Calu3 (cell line): ENCODE data around the gene HERC5. TPM values are rescaled to one million over a fixed set of nuclear protein-coding genes. Genes with fewer than 3 reads are reported as not detected.
"Not testable (repeated sequence)": the region's sequence is repeated elsewhere in the genome, so short reads cannot be mapped to it uniquely, and the experiment has no call there.

Experiments used
- BruUV-seq: library from RNA; stranded (reverse); fragments of 400-500 nt; replicated peaks from 2 replicates; lab custom pipeline; 2021; lab: Mats Ljungman, UMichigan
- CTCF ChIA-PET: fragments of 300-600 bp; sonication (Branson Sonifier 250); formaldehyde crosslinking; loops from one replicate; lab custom pipeline; 2022; ENCODE audit warnings: antibody characterized with exemption; lab: Charles Lee
- DNase-seq: peaks from one replicate; pipeline ENCODE4 v3.0.0; 2022
- H3K27ac Mint-ChIP-seq: one replicate; pipeline ENCODE4 v1.8.0; 2022; ENCODE audit warnings: mixed read lengths; ENCODE audit not compliant: unreplicated experiment
- H3K27me3 Mint-ChIP-seq: one replicate; pipeline ENCODE4 v1.8.0; 2022; ENCODE audit warnings: mixed read lengths; ENCODE audit not compliant: unreplicated experiment
- H3K36me3 Mint-ChIP-seq: one replicate; pipeline ENCODE4 v1.8.0; 2022; ENCODE audit warnings: mild to moderate bottlenecking, moderate library complexity, mixed read lengths; ENCODE audit not compliant: insufficient read depth, unreplicated experiment
- H3K4me1 Mint-ChIP-seq: one replicate; pipeline ENCODE4 v1.8.0; 2022; ENCODE audit warnings: mild to moderate bottlenecking, low read depth, mixed read lengths; ENCODE audit not compliant: unreplicated experiment
- H3K4me3 Mint-ChIP-seq: one replicate; pipeline ENCODE4 v1.8.0; 2022; ENCODE audit warnings: mild to moderate bottlenecking, low read depth, moderate library complexity, mixed read lengths; ENCODE audit not compliant: unreplicated experiment
- H3K9me3 Mint-ChIP-seq: one replicate; pipeline ENCODE4 v1.8.0; 2022; ENCODE audit warnings: low read depth, mixed read lengths; ENCODE audit not compliant: unreplicated experiment
- CTCF ChIP-seq: fragments of 200-600 bp; IDR thresholded peaks from one replicate; pipeline ENCODE4 v1.8.0; 2022; ENCODE audit warnings: antibody characterized with exemption; ENCODE audit not compliant: unreplicated experiment
- intact Hi-C: fragments of 100-400 bp; cut with micrococcal nuclease; formaldehyde crosslinking; loops from one replicate; pipeline ENCODE4 v1.10.0; 2022; ENCODE audit not compliant: unreplicated experiment
- total RNA-seq: library from RNA; stranded (reverse); gene quantifications from 2 replicates; pipeline ENCODE4 v1.2.3, GENCODE V29; 2022

Gene HERC5
- total RNA-seq, 1 experiment from 2014 or later = 20.1 TPM

DNA sequence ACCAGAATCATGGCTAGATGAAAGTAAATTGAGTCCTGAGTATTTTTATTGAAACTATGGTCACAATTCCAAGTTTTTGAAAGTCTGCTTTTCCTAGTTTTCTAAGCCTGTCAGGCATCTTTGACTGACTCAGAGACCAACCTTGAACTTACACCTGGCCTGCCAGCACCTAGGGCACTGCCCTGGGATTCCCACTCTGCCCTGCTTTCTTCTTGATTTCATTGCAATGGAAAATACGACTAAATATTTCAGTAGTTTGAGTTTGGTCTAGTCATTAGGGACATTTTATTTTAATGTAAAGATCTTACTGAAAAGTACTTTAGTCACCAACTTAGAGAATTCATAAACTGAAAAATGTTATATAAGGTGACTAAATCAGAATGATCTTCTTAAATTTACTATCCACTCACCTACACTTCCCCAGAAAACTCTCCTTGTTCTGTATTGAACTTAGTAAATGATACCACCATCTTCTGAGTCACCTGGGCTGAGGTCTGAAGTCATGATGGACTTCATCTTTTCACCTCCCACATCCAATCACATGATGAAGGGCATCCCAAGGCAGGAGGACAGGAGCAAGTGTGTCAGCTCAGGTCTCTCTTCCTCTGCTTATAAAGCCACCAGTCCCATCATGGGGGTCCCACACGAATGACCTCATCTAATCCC is 78.3 kb downstream of the HERC5 start:
- CTCF ChIA-PET = no interaction called here
- intact Hi-C loops = no loop called here
- BruUV-seq = no TSS peak
- no peak for TF ChIP-seq CTCF
- Mint-ChIP-seq H3K36me3 (no peaks in the 10 kb centered on the region), H3K4me1 (peaks cover 17% of the 10 kb centered on the region), H3K4me3 (no peak overlapping the region), H3K27ac (no peak overlapping the region), H3K27me3 (no peaks in the 10 kb centered on the region), H3K9me3 (no peaks in the 10 kb centered on the region)
- no peak for DNase-seq

GRCh38 chr4:88537709-88538108 is 80.8 kb downstream of the HERC5 start:
- DNase-seq = no peak
- no peak overlapping the region for H3K4me3 Mint-ChIP-seq
- H3K27me3 Mint-ChIP-seq = no peaks in the 10 kb centered on the region
- intact Hi-C loops = no loop called here
- no peaks in the 10 kb centered on the region for H3K36me3 Mint-ChIP-seq
- CTCF ChIA-PET = interaction anchor here (1.6 kb wide), 1 partner anchor 121 kb away, joined by 3 read pairs; no protein-coding TSS in a partner anchor
- BruUV-seq = no TSS peak
- no peaks in the 10 kb centered on the region for H3K9me3 Mint-ChIP-seq
- peaks cover 17% of the 10 kb centered on the region for H3K4me1 Mint-ChIP-seq
- TF ChIP-seq CTCF = no peak
- H3K27ac Mint-ChIP-seq = no peak overlapping the region

GRCh38 chr4:88539322-88540068 is 82.6 kb downstream of the HERC5 start:
- H3K27ac Mint-ChIP-seq, H3K9me3 Mint-ChIP-seq, H3K36me3 Mint-ChIP-seq, BruUV-seq, H3K4me1 Mint-ChIP-seq, H3K27me3 Mint-ChIP-seq: not testable (repeated sequence)
- peak; percentile 73 for TF ChIP-seq CTCF
- H3K4me3 Mint-ChIP-seq = peak overlapping the region; percentile 19
- intact Hi-C loops = loop anchor here (1.0 kb wide), 1 partner anchor 120 kb away; no protein-coding TSS in a partner anchor
- CTCF ChIA-PET = interaction anchor here (0.6 to 1.6 kb wide), 9 partner anchors 9 to 263 kb away, joined by 3 to 50 read pairs (median 4); no protein-coding TSS in a partner anchor
- peak; percentile 83 for DNase-seq

DNA sequence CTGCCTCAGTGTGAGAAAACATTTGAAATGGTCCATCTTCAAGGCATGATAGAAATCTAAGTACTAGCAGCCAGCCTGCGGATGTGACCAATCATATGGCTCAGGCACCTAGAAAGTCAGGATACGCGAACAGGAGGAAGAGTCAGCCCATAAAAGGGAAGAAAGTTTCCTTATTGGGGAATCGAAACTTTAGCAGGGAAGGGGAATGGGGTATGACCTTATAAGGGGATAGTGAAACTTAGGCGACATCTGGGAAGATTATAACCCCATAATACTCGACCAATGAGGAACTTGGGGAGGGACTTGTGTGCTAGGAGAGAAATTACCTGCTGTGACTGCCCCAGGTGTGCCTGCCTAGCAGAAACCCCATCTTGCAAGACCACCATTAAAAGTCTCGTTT is 92.9 kb downstream of the HERC5 start:
- no peaks in the 10 kb centered on the region for H3K27me3 Mint-ChIP-seq
- TF ChIP-seq CTCF = no peak
- no peak overlapping the region for H3K4me3 Mint-ChIP-seq
- intact Hi-C loops = no loop called here
- H3K36me3 Mint-ChIP-seq = no peaks in the 10 kb centered on the region
- H3K4me1 Mint-ChIP-seq = no peaks in the 10 kb centered on the region
- no peak overlapping the region for H3K27ac Mint-ChIP-seq
- no peak for DNase-seq
- H3K9me3 Mint-ChIP-seq = no peaks in the 10 kb centered on the region
- BruUV-seq = no TSS peak
- CTCF ChIA-PET = no interaction called here

Other genes starting within 250 kb of the HERC5 start
- gene PPM1K, start 172.6 kb upstream of the HERC5 start, total RNA-seq = 15.3 and 29.3 TPM in 2 replicates
- gene HERC6, start 78.3 kb upstream of the HERC5 start, total RNA-seq = 22.0 and 53.3 TPM in 2 replicates
- gene PYURF, start 66.7 kb downstream of the HERC5 start, total RNA-seq = 37.9 and 39.0 TPM in 2 replicates
- gene HERC3, start 135.4 kb downstream of the HERC5 start, total RNA-seq = 17.3 and 17.8 TPM in 2 replicates
- not detected in 2 replicates for gene NAP1L5, start 240.7 kb downstream of the HERC5 start, total RNA-seq